Lower lobe of right lung (tissue), 2 donors: ENCODE results near the gene C1R. TPM values are rescaled to one million over a fixed set of nuclear protein-coding genes. Genes with fewer than 3 reads are reported as not detected.
"Not testable (repeated sequence)": the region's sequence is repeated elsewhere in the genome, so short reads cannot be mapped to it uniquely, and the experiment has no call there.

Experiments used
- ATAC-seq, 2 donors: fragments of 200-7000 bp; cut with Tn5 transposase; one replicate each; pipeline ENCODE4 v1.9.1; 2020 to 2022; ENCODE audit warnings: mild to moderate bottlenecking in 2 of 2, moderate library complexity in 2 of 2
- DNase-seq: peaks from one replicate; pipeline ENCODE4 v3.0.0-alpha.2; 2020
- H3K27ac ChIP-seq: fragments of 200-600 bp; one replicate; pipeline ENCODE4 v1.8.0; 2022
- H3K27me3 ChIP-seq: fragments of 200-600 bp; one replicate; pipeline ENCODE4 v1.8.0; 2022; ENCODE audit warnings: low read depth
- H3K36me3 ChIP-seq: fragments of 200-600 bp; one replicate; pipeline ENCODE4 v1.8.0; 2022; ENCODE audit warnings: mild to moderate bottlenecking
- H3K4me1 ChIP-seq: fragments of 200-600 bp; one replicate; pipeline ENCODE4 v1.8.0; 2022
- H3K4me3 ChIP-seq: fragments of 200-600 bp; one replicate; pipeline ENCODE4 v1.8.0; 2022; ENCODE audit warnings: mild to moderate bottlenecking
- H3K9me3 ChIP-seq: fragments of 200-600 bp; one replicate; pipeline ENCODE4 v1.8.0; 2022
- intact Hi-C: fragments of 100-400 bp; cut with DNase I; formaldehyde crosslinking; loops from one replicate; pipeline ENCODE4 v1.11.0; 2022
- total RNA-seq: library from RNA; stranded (reverse); fragmentation: NEBNext Ultra II Directional; extraction: Animal tissue kit (Norgen Biotek cat#: 25700); gene quantifications from one replicate; pipeline ENCODE4 v1.2.1, GENCODE V29; 2021
- TF ChIP-seq, protein P1 (sequence below): fragments of 200-600 bp; IDR thresholded peaks from one replicate; pipeline ENCODE4 v1.8.0; 2022; ENCODE audit warnings: antibody characterized with exemption, mild to moderate bottlenecking
- donor health status: DM: no; HTN: yes; CAD: no; lungs with severe emphysema.

The C1R gene
- total RNA-seq, 1 donor from 2014 or later, result 373 TPM

DNA sequence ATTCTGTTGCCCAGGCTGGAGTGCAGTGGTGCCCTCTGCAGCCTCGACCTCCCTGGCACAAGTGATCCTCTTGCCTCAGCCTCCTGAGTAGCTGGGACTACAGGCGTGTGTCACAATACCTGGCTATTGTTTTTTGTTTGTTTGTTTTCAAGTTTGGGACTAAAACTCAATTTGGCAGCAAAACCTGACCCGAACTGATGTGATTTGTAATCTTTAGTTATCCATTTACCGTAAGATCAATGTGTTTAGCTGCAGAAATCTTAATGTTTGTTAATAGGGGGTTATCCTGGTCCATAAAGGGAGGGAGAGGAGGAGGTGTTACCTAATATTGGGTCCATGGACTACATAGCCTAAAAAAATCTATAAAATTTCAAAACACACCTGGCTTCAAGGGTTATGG lies 32.5 kb downstream of the C1R start:
- DNase-seq, result no peak
- Histone ChIP-seq H3K27ac (no peak overlapping the region), H3K4me1 (peaks cover 27% of the 10 kb centered on the region), H3K27me3 (no peaks in the 10 kb centered on the region), H3K36me3 (peaks cover 10% of the 10 kb centered on the region), H3K9me3 (no peaks in the 10 kb centered on the region), H3K4me3 (no peak overlapping the region)
- ATAC-seq, result peak in 1 of 2 donors; percentile 16
- intact Hi-C loops, result no loop called here
- TF ChIP-seq, protein P1, sequence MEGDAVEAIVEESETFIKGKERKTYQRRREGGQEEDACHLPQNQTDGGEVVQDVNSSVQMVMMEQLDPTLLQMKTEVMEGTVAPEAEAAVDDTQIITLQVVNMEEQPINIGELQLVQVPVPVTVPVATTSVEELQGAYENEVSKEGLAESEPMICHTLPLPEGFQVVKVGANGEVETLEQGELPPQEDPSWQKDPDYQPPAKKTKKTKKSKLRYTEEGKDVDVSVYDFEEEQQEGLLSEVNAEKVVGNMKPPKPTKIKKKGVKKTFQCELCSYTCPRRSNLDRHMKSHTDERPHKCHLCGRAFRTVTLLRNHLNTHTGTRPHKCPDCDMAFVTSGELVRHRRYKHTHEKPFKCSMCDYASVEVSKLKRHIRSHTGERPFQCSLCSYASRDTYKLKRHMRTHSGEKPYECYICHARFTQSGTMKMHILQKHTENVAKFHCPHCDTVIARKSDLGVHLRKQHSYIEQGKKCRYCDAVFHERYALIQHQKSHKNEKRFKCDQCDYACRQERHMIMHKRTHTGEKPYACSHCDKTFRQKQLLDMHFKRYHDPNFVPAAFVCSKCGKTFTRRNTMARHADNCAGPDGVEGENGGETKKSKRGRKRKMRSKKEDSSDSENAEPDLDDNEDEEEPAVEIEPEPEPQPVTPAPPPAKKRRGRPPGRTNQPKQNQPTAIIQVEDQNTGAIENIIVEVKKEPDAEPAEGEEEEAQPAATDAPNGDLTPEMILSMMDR, result no peak

DNA sequence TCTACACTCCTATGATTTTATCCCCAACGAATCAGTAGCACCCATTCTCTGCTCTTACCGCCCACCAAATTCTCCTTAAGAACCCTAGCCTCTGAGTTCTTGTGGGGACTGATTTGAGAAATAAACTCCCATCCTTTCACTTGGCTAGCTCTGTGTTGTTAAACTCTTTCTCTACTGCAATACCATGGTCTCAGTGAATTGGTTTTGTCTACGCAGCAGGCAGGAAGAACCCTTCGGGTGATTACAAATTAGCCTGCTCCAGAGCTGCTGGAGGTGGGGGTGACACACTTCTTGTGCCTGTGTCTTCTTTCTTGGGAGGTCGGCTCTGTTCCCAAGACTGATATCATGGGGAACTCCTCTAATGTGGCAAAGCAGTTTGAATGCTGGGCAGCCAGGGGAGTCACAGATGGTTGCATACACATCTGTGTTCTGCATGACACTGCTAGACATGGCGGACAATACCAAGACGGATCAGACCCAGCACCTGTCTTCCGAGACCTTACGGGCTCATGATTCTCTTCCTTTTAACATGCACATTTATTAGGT lies 33.3 kb downstream of the C1R start:
- intact Hi-C loops, result no loop called here
- ATAC-seq (no peak), DNase-seq (no peak)
- Histone ChIP-seq H3K36me3 (peaks cover 10% of the 10 kb centered on the region), H3K4me3 (no peak overlapping the region), H3K27me3 (no peaks in the 10 kb centered on the region), H3K4me1 (peaks cover 27% of the 10 kb centered on the region), H3K27ac (no peak overlapping the region), H3K9me3 (no peaks in the 10 kb centered on the region)
- TF ChIP-seq, protein P1, result no peak

DNA sequence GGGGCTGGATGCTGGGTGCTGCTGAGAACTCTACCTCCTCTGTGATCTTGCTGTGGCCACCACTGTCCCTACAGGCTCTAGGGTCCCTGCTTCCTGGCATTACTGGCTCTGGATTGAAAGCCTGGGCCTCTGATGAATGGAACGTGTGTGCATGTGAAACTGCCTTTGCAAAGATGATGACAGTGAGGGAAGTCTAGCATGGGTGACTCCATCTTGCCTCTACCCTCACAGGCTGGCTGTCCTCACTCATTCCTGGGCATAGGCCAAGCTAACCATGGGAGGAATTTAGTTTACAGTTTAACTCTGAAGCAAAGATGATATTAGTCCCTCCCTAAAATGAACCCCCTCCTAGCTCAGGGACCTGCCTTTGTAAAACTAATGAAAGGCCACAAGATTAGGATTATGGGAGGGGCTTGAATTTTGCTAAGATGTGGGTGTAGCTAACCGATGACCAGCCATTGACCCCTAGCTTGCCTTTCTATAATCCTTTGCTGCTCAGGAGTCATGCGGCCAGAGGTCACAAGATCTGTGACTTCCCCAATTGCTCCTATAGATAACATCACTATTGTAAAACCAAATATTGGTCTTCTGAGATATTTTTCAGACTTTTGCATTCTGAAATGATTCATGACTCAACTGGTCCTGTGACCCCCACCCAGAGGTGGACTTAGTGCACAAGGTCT lies 33.9 kb downstream of the C1R start:
- Histone ChIP-seq H3K4me3 (no peak overlapping the region), H3K27ac (no peak overlapping the region), H3K4me1 (peaks cover 27% of the 10 kb centered on the region), H3K9me3 (no peaks in the 10 kb centered on the region), H3K36me3 (peaks cover 4% of the 10 kb centered on the region), H3K27me3 (no peaks in the 10 kb centered on the region)
- TF ChIP-seq, protein P1, result no peak
- intact Hi-C loops, result no loop called here
- DNase-seq, result peak; percentile 55
- peak in 1 of 2 donors; percentile 43 for ATAC-seq

DNA sequence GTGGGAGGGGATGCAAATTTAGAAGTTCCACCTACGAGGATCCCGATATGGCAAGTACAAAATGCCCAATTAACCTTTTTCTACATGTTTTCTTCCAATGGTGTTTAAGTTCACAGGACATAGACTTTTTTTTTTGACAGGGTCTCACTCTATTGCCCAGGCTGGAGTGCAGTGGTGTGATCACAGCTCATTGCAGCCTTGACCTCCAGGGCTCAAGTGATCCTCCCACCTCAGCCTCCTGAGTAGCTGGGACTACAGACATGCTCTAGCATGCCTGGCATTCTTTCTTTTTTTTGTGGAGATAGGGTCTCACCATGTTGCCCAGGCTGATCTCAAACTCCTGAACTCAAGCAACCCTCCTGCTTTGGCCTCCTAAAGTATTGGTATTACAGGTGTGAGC lies 36.5 kb downstream of the C1R start:
- H3K36me3 ChIP-seq, H3K9me3 ChIP-seq, DNase-seq, H3K4me3 ChIP-seq, ATAC-seq, H3K27me3 ChIP-seq, H3K27ac ChIP-seq, intact Hi-C loops: not testable (repeated sequence)
- H3K4me1 ChIP-seq, result peaks cover 20% of the 10 kb centered on the region

DNA sequence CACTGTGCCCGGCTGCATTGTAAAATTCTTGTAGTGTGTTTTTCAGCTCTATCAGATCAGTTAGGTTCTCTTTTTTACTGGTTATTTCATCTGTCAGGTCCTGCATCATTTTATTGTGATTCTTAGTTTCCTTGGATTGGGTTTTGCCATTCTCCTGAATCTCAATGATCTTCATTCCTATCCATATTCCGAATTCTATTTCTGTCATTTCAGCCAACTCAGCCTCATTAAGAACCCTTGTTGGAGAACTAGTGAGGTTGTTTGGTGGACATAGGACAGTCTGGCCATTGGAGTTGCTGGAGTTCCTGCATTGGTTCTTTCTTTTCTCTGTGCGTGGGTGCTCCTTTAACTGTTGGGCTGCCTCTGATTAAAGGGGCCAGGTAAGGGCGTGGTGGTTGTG lies 37.3 kb downstream of the C1R start:
- no peaks in the 10 kb centered on the region for H3K36me3 ChIP-seq
- no peaks in the 10 kb centered on the region for H3K9me3 ChIP-seq
- intact Hi-C loops, result no loop called here
- no peak overlapping the region for H3K4me3 ChIP-seq
- H3K27ac ChIP-seq, result no peak overlapping the region
- TF ChIP-seq, protein P1, result no peak
- no peak for DNase-seq
- H3K4me1 ChIP-seq, result peaks cover 13% of the 10 kb centered on the region
- no peak for ATAC-seq
- no peaks in the 10 kb centered on the region for H3K27me3 ChIP-seq

DNA sequence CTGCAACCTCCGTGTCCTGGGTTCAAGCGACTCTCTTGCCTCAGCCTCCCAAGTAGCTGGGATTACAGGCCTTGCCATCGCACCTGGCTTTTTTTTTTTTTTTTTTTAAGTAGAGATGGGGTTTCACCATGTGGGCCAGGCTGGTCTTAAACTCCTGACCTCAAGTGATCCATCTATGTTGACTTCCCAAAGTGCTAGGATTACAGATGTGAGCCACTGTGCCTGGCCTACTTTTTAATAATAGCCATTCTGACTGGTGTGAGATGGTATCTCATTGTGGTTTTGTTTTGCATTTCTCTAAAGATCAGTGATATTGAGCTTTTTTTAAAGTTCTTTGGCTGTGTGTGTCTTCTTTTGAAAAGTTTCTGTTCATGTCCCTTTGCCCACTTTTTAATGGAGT lies 42.3 kb downstream of the C1R start:
- not testable (repeated sequence) for ATAC-seq

DNA sequence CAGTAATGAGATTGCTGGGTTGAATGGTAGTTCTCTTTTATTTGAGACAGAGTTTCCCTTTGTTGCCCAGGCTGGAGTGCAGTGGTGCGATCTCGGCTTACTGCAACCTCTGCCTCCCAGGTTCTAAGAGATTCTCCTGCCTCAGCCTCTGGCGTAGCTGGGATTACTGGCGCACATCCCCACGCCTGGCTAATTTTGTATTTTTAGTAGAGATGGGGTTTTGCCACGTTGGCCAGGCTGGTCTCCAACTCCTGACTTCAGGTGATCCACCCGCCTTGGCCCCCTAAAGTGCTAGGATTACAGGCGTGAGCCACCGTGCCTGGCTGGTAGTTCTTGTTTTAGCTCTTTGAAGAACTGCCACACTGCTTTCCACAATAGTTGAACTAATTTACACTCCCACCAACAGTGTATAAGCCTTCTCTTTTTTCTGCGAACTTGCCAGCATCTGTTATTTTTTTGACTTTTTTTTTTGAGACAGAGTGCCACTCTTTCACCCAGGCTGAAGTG lies 42.7 kb downstream of the C1R start:
- intact Hi-C loops, H3K27ac ChIP-seq, DNase-seq, H3K27me3 ChIP-seq, H3K4me1 ChIP-seq, H3K9me3 ChIP-seq, H3K36me3 ChIP-seq, H3K4me3 ChIP-seq, ATAC-seq: not testable (repeated sequence)

More for the DNA sequence above, 42.3 kb downstream of the C1R start:
- H3K4me3 ChIP-seq, DNase-seq, H3K36me3 ChIP-seq, H3K27ac ChIP-seq, H3K4me1 ChIP-seq, H3K27me3 ChIP-seq, H3K9me3 ChIP-seq, intact Hi-C loops: not testable (repeated sequence)
